Coronary artery (tissue), 2 donors: ENCODE data around the gene HPSE2.

Source experiments
- DNase-seq: peaks from one replicate; pipeline ENCODE4 v3.0.0-alpha.2; 2017; ENCODE audit warnings: low spot score
- H3K27ac ChIP-seq, 2 donors: fragments of 200-600 bp; sonication (generic); one replicate each; pipeline ENCODE4 v1.5.1; 2016 to 2019
- H3K4me3 ChIP-seq: fragments of 200-600 bp; sonication (generic); 2 replicates; pipeline ENCODE4 v1.5.1; 2016; ENCODE audit warnings: mild to moderate bottlenecking, moderate library complexity
- TF ChIP-seq, protein P1 (sequence below): fragments of 200-600 bp; sonication (generic); IDR thresholded peaks from one replicate; pipeline ENCODE4 v1.5.1; 2019; ENCODE audit warnings: antibody characterized with exemption

The HPSE2 gene

DNA sequence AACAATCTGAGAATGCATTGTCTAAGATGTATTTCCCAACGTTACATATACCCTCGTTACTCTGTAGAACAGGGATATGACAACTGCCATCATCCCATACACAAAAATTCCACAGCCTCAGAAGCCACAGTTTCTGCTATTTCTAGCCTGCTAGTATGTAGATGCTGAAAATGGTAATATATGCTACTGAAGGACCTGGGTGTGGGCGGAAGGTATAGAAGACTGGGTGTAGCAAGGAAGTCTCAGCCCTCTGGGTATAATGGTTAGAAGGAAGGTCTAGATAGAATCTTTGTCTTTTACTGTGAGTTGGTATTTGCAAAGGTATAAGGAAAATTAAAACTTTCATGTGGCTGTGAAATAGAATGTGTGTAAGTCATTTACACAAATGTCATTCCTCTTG, 709.7 kb downstream of the HPSE2 start:
- no peak overlapping the region for H3K27ac ChIP-seq
- DNase-seq, result no peak

DNA sequence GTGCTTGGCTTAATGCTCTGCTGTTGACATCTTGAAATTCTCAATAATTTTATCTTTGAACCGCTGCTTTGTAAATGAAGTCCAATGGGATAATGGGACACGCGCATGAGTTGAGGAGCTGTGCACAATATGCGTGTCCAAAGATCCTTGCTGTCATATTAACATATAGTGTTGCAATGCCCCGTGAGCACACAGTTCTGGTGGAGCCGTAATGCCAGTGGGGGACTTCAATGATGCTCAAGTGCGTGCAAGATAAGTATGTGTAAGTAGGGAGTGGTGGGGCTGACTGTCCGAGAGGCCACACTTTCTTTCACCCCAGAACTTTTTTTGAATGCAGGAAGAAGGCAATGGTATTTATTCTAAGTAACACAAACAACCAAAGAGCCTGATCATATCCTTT, 711.5 kb downstream of the HPSE2 start:
- TF ChIP-seq, protein P1, sequence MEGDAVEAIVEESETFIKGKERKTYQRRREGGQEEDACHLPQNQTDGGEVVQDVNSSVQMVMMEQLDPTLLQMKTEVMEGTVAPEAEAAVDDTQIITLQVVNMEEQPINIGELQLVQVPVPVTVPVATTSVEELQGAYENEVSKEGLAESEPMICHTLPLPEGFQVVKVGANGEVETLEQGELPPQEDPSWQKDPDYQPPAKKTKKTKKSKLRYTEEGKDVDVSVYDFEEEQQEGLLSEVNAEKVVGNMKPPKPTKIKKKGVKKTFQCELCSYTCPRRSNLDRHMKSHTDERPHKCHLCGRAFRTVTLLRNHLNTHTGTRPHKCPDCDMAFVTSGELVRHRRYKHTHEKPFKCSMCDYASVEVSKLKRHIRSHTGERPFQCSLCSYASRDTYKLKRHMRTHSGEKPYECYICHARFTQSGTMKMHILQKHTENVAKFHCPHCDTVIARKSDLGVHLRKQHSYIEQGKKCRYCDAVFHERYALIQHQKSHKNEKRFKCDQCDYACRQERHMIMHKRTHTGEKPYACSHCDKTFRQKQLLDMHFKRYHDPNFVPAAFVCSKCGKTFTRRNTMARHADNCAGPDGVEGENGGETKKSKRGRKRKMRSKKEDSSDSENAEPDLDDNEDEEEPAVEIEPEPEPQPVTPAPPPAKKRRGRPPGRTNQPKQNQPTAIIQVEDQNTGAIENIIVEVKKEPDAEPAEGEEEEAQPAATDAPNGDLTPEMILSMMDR, result no peak
- no peak for DNase-seq
- Histone ChIP-seq H3K27ac (no peak overlapping the region), H3K4me3 (no peak overlapping the region)

More for the DNA sequence above, 709.7 kb downstream of the HPSE2 start:
- no peak overlapping the region for H3K4me3 ChIP-seq
- TF ChIP-seq, protein P1, result no peak

DNA sequence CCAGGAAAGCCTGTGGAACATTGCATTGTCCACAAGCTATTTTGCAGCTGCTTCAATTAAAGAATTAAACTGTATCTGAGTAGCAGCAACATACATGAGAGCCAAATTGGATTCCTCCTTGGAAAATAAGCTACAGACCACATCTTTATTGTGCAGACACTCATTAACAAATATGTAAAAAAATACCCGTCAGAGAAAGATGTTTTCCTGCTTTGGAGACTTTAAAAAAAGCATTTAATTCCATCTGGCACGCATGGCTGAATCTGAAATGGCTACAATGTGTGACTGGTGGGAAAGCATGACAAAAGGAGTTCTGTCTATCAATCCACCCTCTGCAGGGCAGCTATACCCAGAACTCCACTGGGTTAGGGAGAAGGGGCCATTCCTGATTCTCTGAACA, 715.8 kb downstream of the HPSE2 start:
- no peak for DNase-seq
- Histone ChIP-seq H3K4me3 (no peak overlapping the region), H3K27ac (no peak overlapping the region)
- TF ChIP-seq, protein P1, result no peak

DNA sequence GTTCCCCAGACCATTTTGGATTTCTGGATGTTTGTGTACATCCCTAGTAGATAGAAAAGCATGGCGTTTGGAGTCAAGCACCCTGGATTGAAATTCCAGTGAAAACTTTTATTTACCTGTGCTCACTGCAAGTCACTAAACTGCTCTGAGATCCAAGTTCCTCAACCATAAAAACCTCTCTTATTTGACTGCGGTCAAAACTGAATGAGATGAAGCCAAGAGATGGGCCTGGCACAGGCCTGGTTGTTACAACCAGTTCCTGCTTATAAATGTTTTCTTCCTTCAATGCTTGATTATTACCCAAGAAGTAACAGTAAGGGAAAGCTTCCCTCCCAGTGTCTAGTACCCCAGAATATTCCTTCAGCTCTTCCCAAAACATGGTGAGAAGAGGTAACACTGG, 718.0 kb downstream of the HPSE2 start:
- H3K27ac ChIP-seq, result no peak overlapping the region
- DNase-seq, result no peak
- H3K4me3 ChIP-seq, result no peak overlapping the region
- TF ChIP-seq, protein P1, result no peak

DNA sequence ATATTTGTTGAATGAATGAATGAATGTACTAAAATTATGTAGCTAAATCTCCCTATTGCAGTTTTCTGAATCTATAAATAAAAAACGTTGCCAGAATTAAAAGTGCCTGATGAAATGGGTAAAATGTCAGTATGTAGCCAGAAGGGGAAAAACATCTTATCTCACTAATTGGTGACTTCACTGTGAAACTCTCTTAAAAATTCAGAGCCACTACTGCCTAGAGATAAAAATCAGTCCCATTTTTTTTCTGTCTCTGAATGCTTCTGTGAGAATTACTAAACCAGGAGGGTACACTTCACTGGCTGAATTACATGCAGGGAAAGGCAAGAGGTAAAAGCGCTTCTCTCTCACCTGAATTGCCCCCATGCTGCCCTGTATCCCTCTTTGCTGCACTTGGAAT, 719.3 kb downstream of the HPSE2 start:
- no peak for DNase-seq
- no peak overlapping the region for H3K27ac ChIP-seq
- no peak overlapping the region for H3K4me3 ChIP-seq
- TF ChIP-seq, protein P1, result no peak

DNA sequence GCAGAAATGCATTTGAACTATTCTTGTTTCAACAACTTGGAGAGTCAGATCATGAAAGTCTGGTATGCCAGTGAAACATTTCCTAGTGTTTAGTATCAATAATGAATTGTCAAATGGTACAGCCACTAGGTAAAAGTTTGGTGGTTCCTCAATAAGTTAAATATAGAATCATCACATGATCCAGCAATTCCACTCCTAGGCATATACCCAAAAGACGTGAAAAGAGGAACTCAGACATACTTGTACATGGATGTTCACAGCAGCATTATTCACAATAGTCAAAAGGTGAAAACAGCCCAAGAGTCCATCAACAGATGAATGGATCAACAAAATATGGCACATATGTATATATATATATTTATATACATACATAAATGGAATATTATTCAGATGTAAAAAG, 721.9 kb downstream of the HPSE2 start:
- TF ChIP-seq, protein P1, result no peak
- DNase-seq, result no peak

DNA sequence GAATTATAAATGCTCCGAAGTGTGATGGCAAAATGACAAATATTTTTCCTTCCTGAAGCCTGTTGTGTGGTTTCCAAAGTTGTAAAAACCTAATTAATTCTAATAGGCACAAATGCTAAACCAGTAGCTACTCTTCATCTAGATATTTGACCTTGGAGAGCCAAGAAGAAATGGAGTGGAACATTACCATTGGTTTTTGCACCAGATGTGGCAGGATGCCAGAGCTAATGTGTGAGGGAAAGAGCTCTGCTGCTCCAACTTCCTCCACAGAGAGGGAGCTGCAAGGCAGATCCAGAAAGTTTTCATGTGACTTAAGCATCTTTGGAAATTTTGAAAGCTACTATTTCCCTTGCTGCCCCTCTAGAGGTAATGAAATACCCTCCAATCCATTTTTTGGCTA, 723.8 kb downstream of the HPSE2 start:
- no peak for DNase-seq
- H3K27ac ChIP-seq, result no peak overlapping the region
- no peak overlapping the region for H3K4me3 ChIP-seq
- TF ChIP-seq, protein P1, result no peak

More for the DNA sequence above, 721.9 kb downstream of the HPSE2 start:
- H3K27ac ChIP-seq, result no peak overlapping the region
- H3K4me3 ChIP-seq, result no peak overlapping the region
